Common myeloid progenitor, CD34-positive (primary cell): Measurements from ENCODE around the gene CALHM4.

ENCODE experiments used
- CTCF ChIA-PET: fragments of 350-600 bp; sonication (Branson Sonifier 250); formaldehyde crosslinking; loops from one replicate; lab custom pipeline; 2021; ENCODE audit warnings: antibody characterized with exemption; lab: Charles Lee
- POLR2A ChIA-PET: fragments of 350-600 bp; sonication (Branson Sonifier 250); formaldehyde crosslinking; loops from one replicate; lab custom pipeline; 2021; ENCODE audit warnings: antibody characterized with exemption; lab: Charles Lee
- DNase-seq, 3 donors: peaks; one replicate each; pipeline versions ENCODE4 v3.0.0 to v3.0.0-alpha.2; 2013
- H3K27ac ChIP-seq, 2 experiments: 1 replicate in 1 of 2; 2 replicates in 1 of 2; pipeline ENCODE4 v1.7.0; 2013; ENCODE audit warnings: inconsistent platforms in 2 of 2, low read length in 2 of 2, mild to moderate bottlenecking in 2 of 2, low read depth in 1 of 2, moderate library complexity in 1 of 2; ENCODE audit not compliant: severe bottlenecking in 2 of 2, insufficient read depth in 1 of 2, poor library complexity in 1 of 2
- H3K27me3 ChIP-seq, 5 experiments: replicated peaks in 2 of 5; 1 replicate in 3 of 5; 2 replicates in 2 of 5; pipeline versions ENCODE4 v1.6.1 to v1.7.0; 2013; ENCODE audit warnings: low read length in 4 of 5, mild to moderate bottlenecking in 2 of 5, moderate library complexity in 2 of 5, inconsistent platforms in 1 of 5; ENCODE audit not compliant: insufficient read depth in 5 of 5, control insufficient read depth in 4 of 5
- H3K36me3 ChIP-seq, 4 experiments: 1 replicate in 2 of 4; 2 replicates in 2 of 4; pipeline versions ENCODE4 v1.6.1 to v1.7.0; 2013; ENCODE audit warnings: low read length in 3 of 4, control low read depth in 1 of 4, mild to moderate bottlenecking in 1 of 4; ENCODE audit not compliant: control insufficient read depth in 4 of 4, insufficient read depth in 4 of 4
- H3K4me1 ChIP-seq, 4 experiments: 1 replicate in 3 of 4; 2 replicates in 1 of 4; pipeline versions ENCODE4 v1.6.1 to v1.7.1; 2013; ENCODE audit warnings: low read length in 3 of 4, mild to moderate bottlenecking in 3 of 4, control low read depth in 1 of 4, inconsistent platforms in 1 of 4, moderate library complexity in 1 of 4; ENCODE audit not compliant: control insufficient read depth in 4 of 4, insufficient read depth in 4 of 4; ENCODE audit errors: control extremely low read depth in 1 of 4
- H3K4me3 ChIP-seq, 7 experiments: 1 replicate in 4 of 7; 2 replicates in 3 of 7; pipeline versions ENCODE4 v1.5.1 to v1.7.0; 2013; ENCODE audit warnings: mild to moderate bottlenecking in 7 of 7, low read length in 6 of 7, moderate library complexity in 6 of 7, inconsistent platforms in 2 of 7, low read depth in 2 of 7, control low read depth in 1 of 7; ENCODE audit not compliant: insufficient read depth in 4 of 7, control insufficient read depth in 1 of 7; ENCODE audit errors: extremely low read depth in 1 of 7
- H3K9me3 ChIP-seq, 5 experiments: 1 replicate in 4 of 5; 2 replicates in 1 of 5; pipeline versions ENCODE4 v1.6.1 to v1.7.1; 2013; ENCODE audit warnings: low read length in 4 of 5, mild to moderate bottlenecking in 2 of 5, inconsistent platforms in 1 of 5, low read depth in 1 of 5, moderate library complexity in 1 of 5; ENCODE audit not compliant: control insufficient read depth in 4 of 5, insufficient read depth in 2 of 5; ENCODE audit errors: control extremely low read depth in 1 of 5
- WGBS: methylation state at CpG from one replicate; pipeline ENCODE4 v1.1.5; 2013; ENCODE audit not compliant: insufficient coverage; 5-methylcytosine and 5-hydroxymethylcytosine counted together

Gene CALHM4

GRCh38 chr6:116542426-116542825, 11.1 kb upstream of the CALHM4 start:
- no peaks in the 10 kb centered on the region for H3K36me3 ChIP-seq
- POLR2A ChIA-PET, result interaction anchor here (1.6 kb wide), 1 partner anchor 263 kb away, joined by 3 read pairs; the partner anchor contains the start of gene TSPYL1

GRCh38 chr6:116543149-116543548, 10.4 kb upstream of the CALHM4 start:
- H3K4me1 ChIP-seq, result no peaks in the 10 kb centered on the region
- H3K36me3 ChIP-seq, result no peaks in the 10 kb centered on the region
- ChIA-PET POLR2A (no interaction called here), CTCF (interaction anchor here (1.2 to 2.7 kb wide), 3 partner anchors 10 to 20 kb away, joined by 3 to 15 read pairs (median 4); no protein-coding TSS in a partner anchor)
- no peak overlapping the region for H3K4me3 ChIP-seq
- no peaks in the 10 kb centered on the region for H3K9me3 ChIP-seq
- H3K27ac ChIP-seq, result no peak overlapping the region
- peaks cover 0 to 2% (median 0%) of the 10 kb centered on the region in 5 experiments for H3K27me3 ChIP-seq
- DNase-seq, result no peak

More at GRCh38 chr6:116542426-116542825, 11.1 kb upstream of the CALHM4 start:
- H3K27ac ChIP-seq, result no peak overlapping the region
- H3K4me1 ChIP-seq, result no peaks in the 10 kb centered on the region
- peaks cover 0 to 2% (median 0%) of the 10 kb centered on the region in 5 experiments for H3K27me3 ChIP-seq
- CTCF ChIA-PET, result interaction anchor here (1.1 to 3.5 kb wide), 9 partner anchors 9 to 273 kb away, joined by 3 to 16 read pairs (median 9); no protein-coding TSS in a partner anchor
- H3K4me3 ChIP-seq, result no peak overlapping the region
- DNase-seq, result no peak
- H3K9me3 ChIP-seq, result no peaks in the 10 kb centered on the region

GRCh38 chr6:116545651-116546050, 7.9 kb upstream of the CALHM4 start, which contains the start of gene TRAPPC3L:
TSS of gene TRAPPC3L (minus strand) at chr6:116545684. CDS start at chr6:116545514, 170 bp downstream.
- ChIA-PET CTCF (interaction anchor here (1.3 kb wide), 1 partner anchor 10 kb away, joined by 4 read pairs; no protein-coding TSS in a partner anchor), POLR2A (no interaction called here)
- no peaks in the 10 kb centered on the region for H3K4me1 ChIP-seq
- DNase-seq, result no peak
- no peak within 1 kb of the TSS for H3K27ac ChIP-seq
- 96% methylated on average over 3 of the region's 4 CpGs for WGBS
- no peak within 1 kb of the TSS for H3K4me3 ChIP-seq
- H3K9me3 ChIP-seq, result no peaks in the 10 kb centered on the region
- H3K27me3 ChIP-seq, result peaks cover 0 to 2% (median 0%) of the 10 kb centered on the region in 5 experiments
- H3K36me3 ChIP-seq, result no peaks in the 10 kb centered on the region

- ChIA-PET CTCF (interaction anchor here (1.0 to 1.3 kb wide), 2 partner anchors 14 kb away, joined by 3 to 4 read pairs; no protein-coding TSS in a partner anchor), POLR2A (no interaction called here)
- H3K9me3 ChIP-seq, result no peaks in the 10 kb centered on the region
- no peaks in the 10 kb centered on the region for H3K4me1 ChIP-seq
- no peak overlapping the region for H3K27ac ChIP-seq
- H3K4me3 ChIP-seq, result no peak overlapping the region
- no peak for DNase-seq
- H3K36me3 ChIP-seq, result no peaks in the 10 kb centered on the region
- 96% methylated on average over 5 of the region's 6 CpGs for WGBS
- no peaks in the 10 kb centered on the region for H3K27me3 ChIP-seq
These were observed 6.2 kb upstream of the CALHM4 start for GRCh38 chr6:116547358-116547757.

- H3K27me3 ChIP-seq, result no peaks in the 10 kb centered on the region
- ChIA-PET POLR2A (no interaction called here), CTCF (interaction anchor here (0.8 to 2.3 kb wide), 4 partner anchors 9 to 297 kb away, joined by 3 to 6 read pairs (median 3); no protein-coding TSS in a partner anchor)
- no peak for DNase-seq
- H3K27ac ChIP-seq, result no peak overlapping the region
- no peaks in the 10 kb centered on the region for H3K4me1 ChIP-seq
- 95% methylated on average over 3 of the region's 4 CpGs for WGBS
- H3K36me3 ChIP-seq, result no peaks in the 10 kb centered on the region
- no peaks in the 10 kb centered on the region for H3K9me3 ChIP-seq
- no peak overlapping the region for H3K4me3 ChIP-seq
These were observed 2.8 kb upstream of the CALHM4 start for GRCh38 chr6:116550796-116551195.

GRCh38 chr6:116556065-116556464, 2.5 kb downstream of the CALHM4 start:
- no peak for DNase-seq
- no peaks in the 10 kb centered on the region for H3K27me3 ChIP-seq
- no CpG with 5 or more reads among the region's 1 CpG for WGBS
- no peaks in the 10 kb centered on the region for H3K9me3 ChIP-seq
- no peaks in the 10 kb centered on the region for H3K36me3 ChIP-seq
- H3K27ac ChIP-seq, result no peak overlapping the region
- H3K4me3 ChIP-seq, result no peak overlapping the region
- ChIA-PET CTCF (interaction anchor here (0.9 to 1.7 kb wide), 3 partner anchors 23 to 288 kb away, joined by 3 to 4 read pairs (median 3); no protein-coding TSS in a partner anchor), POLR2A (no interaction called here)
- H3K4me1 ChIP-seq, result no peaks in the 10 kb centered on the region

- Histone ChIP-seq H3K36me3 (no peaks in the 10 kb centered on the region), H3K4me1 (no peaks in the 10 kb centered on the region), H3K27ac (no peak overlapping the region), H3K27me3 (no peaks in the 10 kb centered on the region), H3K4me3 (no peak overlapping the region), H3K9me3 (no peaks in the 10 kb centered on the region)
- ChIA-PET CTCF (interaction anchor here (1.7 to 4.9 kb wide), 2 partner anchors 14 to 269 kb away, joined by 4 to 36 read pairs; partner anchors contain the start of gene RWDD1), POLR2A (no interaction called here)
- 100% methylated on average over 3 of the region's 5 CpGs for WGBS
- no peak for DNase-seq
These were observed 3.4 kb downstream of the CALHM4 start for GRCh38 chr6:116556814-116557415.
